Muscle layer of colon (tissue), 2 donors: Measurements from ENCODE around the gene OTOA.
"Not testable (repeated sequence)": the region's sequence is repeated elsewhere in the genome, so short reads cannot be mapped to it uniquely, and the experiment has no call there.

Source experiments
- H3K27ac ChIP-seq: one replicate; pipeline ENCODE4 v1.7.0; 2013; ENCODE audit warnings: low read depth, mild to moderate bottlenecking, low read length, moderate library complexity
- H3K27me3 ChIP-seq, 2 donors: one replicate each; pipeline ENCODE4 v1.7.0; 2013; ENCODE audit warnings: low read length in 2 of 2, mild to moderate bottlenecking in 2 of 2; ENCODE audit not compliant: insufficient read depth in 2 of 2, control insufficient read depth in 1 of 2
- H3K36me3 ChIP-seq: one replicate; pipeline ENCODE4 v1.7.0; 2013; ENCODE audit warnings: mild to moderate bottlenecking, low read length; ENCODE audit not compliant: insufficient read depth
- H3K4me1 ChIP-seq: one replicate; pipeline ENCODE4 v1.7.0; 2013; ENCODE audit warnings: mild to moderate bottlenecking, low read length; ENCODE audit not compliant: insufficient read depth
- H3K4me3 ChIP-seq, 2 donors: one replicate each; pipeline ENCODE4 v1.7.0; 2013; ENCODE audit warnings: low read length in 2 of 2, low read depth in 1 of 2, mild to moderate bottlenecking in 1 of 2, moderate library complexity in 1 of 2
- H3K9ac ChIP-seq: one replicate; pipeline ENCODE4 v1.7.0; 2013; ENCODE audit warnings: low read length
- H3K9me3 ChIP-seq: one replicate; pipeline ENCODE4 v1.7.0; 2013; ENCODE audit warnings: mild to moderate bottlenecking, low read length
- donor health status: abdominal sarcoma.
- donor health status: Adenocarcinoma of cecum.

The OTOA gene

GRCh38 chr16:21684199-21684598, 20.4 kb downstream of the OTOA start:
- H3K27me3 ChIP-seq = no peaks in the 10 kb centered on the region
- no peak overlapping the region for H3K9ac ChIP-seq
- no peak overlapping the region for H3K27ac ChIP-seq
- no peaks in the 10 kb centered on the region for H3K4me1 ChIP-seq
- no peak overlapping the region for H3K4me3 ChIP-seq
- no peaks in the 10 kb centered on the region for H3K36me3 ChIP-seq
- no peaks in the 10 kb centered on the region for H3K9me3 ChIP-seq

GRCh38 chr16:21685034-21685455, 21.3 kb downstream of the OTOA start:
- no peaks in the 10 kb centered on the region for H3K36me3 ChIP-seq
- H3K27ac ChIP-seq = no peak overlapping the region
- no peaks in the 10 kb centered on the region for H3K27me3 ChIP-seq
- H3K4me3 ChIP-seq = no peak overlapping the region
- H3K9ac ChIP-seq = no peak overlapping the region
- H3K4me1 ChIP-seq = no peaks in the 10 kb centered on the region
- H3K9me3 ChIP-seq = no peaks in the 10 kb centered on the region

- Histone ChIP-seq H3K27ac (no peak overlapping the region), H3K36me3 (no peaks in the 10 kb centered on the region), H3K9me3 (no peaks in the 10 kb centered on the region), H3K4me3 (no peak overlapping the region), H3K4me1 (no peaks in the 10 kb centered on the region), H3K9ac (no peak overlapping the region), H3K27me3 (no peaks in the 10 kb centered on the region)
Measured at GRCh38 chr16:21689107-21689506, 25.3 kb downstream of the OTOA start.

- not testable (repeated sequence) for H3K27ac ChIP-seq, H3K9ac ChIP-seq, H3K27me3 ChIP-seq, H3K36me3 ChIP-seq, H3K4me1 ChIP-seq, H3K4me3 ChIP-seq, H3K9me3 ChIP-seq
Measured at GRCh38 chr16:21690967-21691366, 27.2 kb downstream of the OTOA start.

- Histone ChIP-seq H3K36me3 (no peaks in the 10 kb centered on the region), H3K27me3 (no peaks in the 10 kb centered on the region), H3K4me1 (no peaks in the 10 kb centered on the region), H3K9me3 (no peaks in the 10 kb centered on the region), H3K27ac (no peak overlapping the region), H3K9ac (no peak overlapping the region), H3K4me3 (no peak overlapping the region)
Measured at GRCh38 chr16:21694609-21695008, 30.8 kb downstream of the OTOA start.

- no peaks in the 10 kb centered on the region for H3K4me1 ChIP-seq
- H3K27ac ChIP-seq = no peak overlapping the region
- no peaks in the 10 kb centered on the region for H3K36me3 ChIP-seq
- no peaks in the 10 kb centered on the region for H3K9me3 ChIP-seq
- H3K9ac ChIP-seq = no peak overlapping the region
- no peak overlapping the region for H3K4me3 ChIP-seq
- H3K27me3 ChIP-seq = no peaks in the 10 kb centered on the region
Measured at GRCh38 chr16:21697032-21697431, 33.3 kb downstream of the OTOA start.

GRCh38 chr16:21698169-21699032, 34.6 kb downstream of the OTOA start:
- no peaks in the 10 kb centered on the region for H3K36me3 ChIP-seq
- H3K27ac ChIP-seq = no peak overlapping the region
- no peaks in the 10 kb centered on the region for H3K4me1 ChIP-seq
- H3K4me3 ChIP-seq = no peak overlapping the region
- no peak overlapping the region for H3K9ac ChIP-seq
- H3K9me3 ChIP-seq = no peaks in the 10 kb centered on the region
- no peaks in the 10 kb centered on the region for H3K27me3 ChIP-seq

GRCh38 chr16:21701271-21701670, 37.5 kb downstream of the OTOA start:
- H3K9ac ChIP-seq = no peak overlapping the region
- H3K4me1 ChIP-seq = no peaks in the 10 kb centered on the region
- H3K9me3 ChIP-seq = no peaks in the 10 kb centered on the region
- H3K36me3 ChIP-seq = no peaks in the 10 kb centered on the region
- no peaks in the 10 kb centered on the region for H3K27me3 ChIP-seq
- no peak overlapping the region for H3K27ac ChIP-seq
- H3K4me3 ChIP-seq = no peak overlapping the region

GRCh38 chr16:21702276-21702675, 38.5 kb downstream of the OTOA start:
- Histone ChIP-seq H3K36me3 (no peaks in the 10 kb centered on the region), H3K4me3 (no peak overlapping the region), H3K9ac (no peak overlapping the region), H3K27me3 (no peaks in the 10 kb centered on the region), H3K9me3 (no peaks in the 10 kb centered on the region), H3K27ac (no peak overlapping the region), H3K4me1 (no peaks in the 10 kb centered on the region)

- Histone ChIP-seq H3K9ac (no peak overlapping the region), H3K27me3 (no peaks in the 10 kb centered on the region), H3K4me1 (no peaks in the 10 kb centered on the region), H3K4me3 (no peak overlapping the region), H3K36me3 (no peaks in the 10 kb centered on the region), H3K9me3 (no peaks in the 10 kb centered on the region), H3K27ac (no peak overlapping the region)
Measured at GRCh38 chr16:21703156-21703555, 39.4 kb downstream of the OTOA start.

- Histone ChIP-seq H3K4me1 (peaks cover 4% of the 10 kb centered on the region), H3K27me3 (no peaks in the 10 kb centered on the region), H3K9me3 (no peaks in the 10 kb centered on the region), H3K36me3 (no peaks in the 10 kb centered on the region), H3K27ac (no peak overlapping the region), H3K9ac (no peak overlapping the region), H3K4me3 (no peak overlapping the region)
Measured at GRCh38 chr16:21703589-21704174, 39.9 kb downstream of the OTOA start.

- Histone ChIP-seq H3K27ac (no peak overlapping the region), H3K9ac (no peak overlapping the region), H3K9me3 (no peaks in the 10 kb centered on the region), H3K4me1 (peaks cover 4% of the 10 kb centered on the region), H3K36me3 (no peaks in the 10 kb centered on the region), H3K27me3 (no peaks in the 10 kb centered on the region), H3K4me3 (no peak overlapping the region)
Measured at GRCh38 chr16:21704266-21704665, 40.5 kb downstream of the OTOA start.
